Prostate gland (tissue), 2 donors: Measurements from ENCODE around the gene SRRM3. TPM values are rescaled to one million over a fixed set of nuclear protein-coding genes. Genes with fewer than 3 reads are reported as not detected.
A peak's percentile ranks its signal among the peaks of the same experiment; 100 is the strongest.
"Not testable (repeated sequence)": the region's sequence is repeated elsewhere in the genome, so short reads cannot be mapped to it uniquely, and the experiment has no call there.

Source experiments
- DNase-seq: peaks from one replicate; pipeline ENCODE4 v3.0.0-alpha.2; 2019; ENCODE audit warnings: low spot score
- H3K27ac ChIP-seq, 2 donors: fragments of 200-600 bp; sonication (generic); 2 replicates each; pipeline ENCODE4 v1.5.1; 2017 to 2019
- H3K27me3 ChIP-seq: fragments of 200-600 bp; sonication (generic); replicated peaks from 2 replicates; pipeline ENCODE4 v1.5.1; 2019; ENCODE audit not compliant: insufficient read depth
- H3K36me3 ChIP-seq, 2 donors: fragments of 200-600 bp; sonication (generic); 1 replicate in 1 of 2; 2 replicates in 1 of 2; pipeline versions ENCODE4 v1.5.1 to v1.8.1; 2017 to 2019
- H3K4me1 ChIP-seq: fragments of 200-600 bp; sonication (generic); replicated peaks from 2 replicates; pipeline ENCODE4 v1.5.1; 2019
- H3K4me3 ChIP-seq, 2 donors: fragments of 200-600 bp; sonication (generic); 2 replicates each; pipeline ENCODE4 v1.5.1; 2017 to 2019
- H3K9me3 ChIP-seq: fragments of 200-600 bp; sonication (generic); 2 replicates; pipeline ENCODE4 v1.5.1; 2017
- CTCF ChIP-seq, 4 experiments: fragments of 200-600 bp in 2 of 4; fragments of 450-650 bp in 2 of 4; sonication (generic) in 2 of 4; IDR thresholded peaks; 1 replicate in 3 of 4; 2 replicates in 1 of 4; pipeline ENCODE4 v1.5.1; 2016 to 2019; ENCODE audit warnings: antibody characterized with exemption in 4 of 4, mild to moderate bottlenecking in 2 of 4, moderate library complexity in 2 of 4
- POLR2A ChIP-seq: fragments of 450-650 bp; IDR thresholded peaks from one replicate; pipeline ENCODE4 v1.6.1; 2016; ENCODE audit warnings: antibody characterized with exemption, mild to moderate bottlenecking
- POLR2AphosphoS5 ChIP-seq: sonication (generic); formaldehyde crosslinking; IDR thresholded peaks from one replicate; pipeline ENCODE4 v1.6.1; 2017; ENCODE audit warnings: antibody characterized with exemption
- WGBS: methylation state at CpG from one replicate; pipeline ENCODE4 v1.1.5; 2018; 5-methylcytosine and 5-hydroxymethylcytosine counted together
- intact Hi-C: fragments of 100-400 bp; cut with DNase I; formaldehyde crosslinking; loops from one replicate; pipeline ENCODE4 v1.14.2; 2022
- total RNA-seq, 2 donors: library from RNA; depleted of rRNA; stranded (reverse); fragments of >200 nt; gene quantifications; one replicate each; pipeline ENCODE4 v1.1.0, GENCODE V29; 2016

The SRRM3 gene
- total RNA-seq, 2 donors from 2014 or later, result 3.1 to 6.8 TPM

GRCh38 chr7:76332078-76332477 lies 130.4 kb downstream of the SRRM3 start:
- 64% methylated on average over 9 of the region's 9 CpGs for WGBS
- Histone ChIP-seq H3K4me3 (no peak overlapping the region), H3K27ac (no peak overlapping the region), H3K27me3 (no peaks in the 10 kb centered on the region), H3K4me1 (no peaks in the 10 kb centered on the region), H3K9me3 (no peaks in the 10 kb centered on the region), H3K36me3 (no peaks in the 10 kb centered on the region)
- DNase-seq, result no peak
- intact Hi-C loops, result no loop called here
- TF ChIP-seq POLR2AphosphoS5 (no peak), POLR2A (no peak), CTCF (IDR thresholded peaks at IDR 0.05) (no peak)

GRCh38 chr7:76333511-76334101 lies 131.9 kb downstream of the SRRM3 start:
- no peak overlapping the region for H3K4me3 ChIP-seq
- no peak for DNase-seq
- TF ChIP-seq POLR2AphosphoS5 (peak; percentile 20), POLR2A (no peak)

GRCh38 chr7:76334320-76334967 lies 132.7 kb downstream of the SRRM3 start:
- no peaks in the 10 kb centered on the region for H3K9me3 ChIP-seq
- no peaks in the 10 kb centered on the region for H3K4me1 ChIP-seq
- H3K27ac ChIP-seq, result no peak overlapping the region
- WGBS, result 88% methylated on average over 6 of the region's 6 CpGs
- intact Hi-C loops, result no loop called here
- no peak for DNase-seq
- TF ChIP-seq POLR2A (no peak), POLR2AphosphoS5 (no peak), CTCF (IDR thresholded peaks at IDR 0.05) (no peak)
- no peak overlapping the region for H3K4me3 ChIP-seq
- H3K36me3 ChIP-seq, result no peaks in the 10 kb centered on the region
- H3K27me3 ChIP-seq, result no peaks in the 10 kb centered on the region

More at GRCh38 chr7:76333511-76334101, 131.9 kb downstream of the SRRM3 start:
- Histone ChIP-seq H3K27me3 (no peaks in the 10 kb centered on the region), H3K9me3 (no peaks in the 10 kb centered on the region), H3K4me1 (no peaks in the 10 kb centered on the region), H3K36me3 (no peaks in the 10 kb centered on the region), H3K27ac (no peak overlapping the region)
- intact Hi-C loops, result no loop called here
- WGBS, result 61% methylated on average over 14 of the region's 14 CpGs

GRCh38 chr7:76335417-76335816 lies 133.7 kb downstream of the SRRM3 start:
- DNase-seq, H3K27me3 ChIP-seq, H3K4me1 ChIP-seq, H3K9me3 ChIP-seq, H3K27ac ChIP-seq, H3K36me3 ChIP-seq, intact Hi-C loops, H3K4me3 ChIP-seq: not testable (repeated sequence)
- 95% methylated on average over 2 of the region's 2 CpGs for WGBS

- H3K4me3 ChIP-seq, result no peak overlapping the region
- intact Hi-C loops, result no loop called here
- H3K27ac ChIP-seq, result no peak overlapping the region
- no peak for DNase-seq
- TF ChIP-seq POLR2A, result no peak
- no peak for TF ChIP-seq CTCF (IDR thresholded peaks at IDR 0.05)
- no peak for TF ChIP-seq POLR2AphosphoS5
- H3K9me3 ChIP-seq, result no peaks in the 10 kb centered on the region
- H3K36me3 ChIP-seq, result no peaks in the 10 kb centered on the region
- H3K27me3 ChIP-seq, result no peaks in the 10 kb centered on the region
- no peaks in the 10 kb centered on the region for H3K4me1 ChIP-seq
These were observed 134.4 kb downstream of the SRRM3 start for GRCh38 chr7:76336094-76336493.

Other genes starting within 250 kb of the SRRM3 start
- gene TMEM120A, start 207.3 kb upstream of the SRRM3 start, total RNA-seq, result 10 to 100 TPM; 20.2 to 40.8 TPM
- gene STYXL1, start 153.9 kb upstream of the SRRM3 start, total RNA-seq, result 10 to 100 TPM; 29.8 to 94.5 TPM
- gene MDH2, start 153.8 kb upstream of the SRRM3 start, total RNA-seq, result 100 to 1,000 TPM; 116 to 117 TPM
- gene HSPB1, start 100.8 kb downstream of the SRRM3 start, total RNA-seq, result 100 to 1,000 TPM; 781 to 833 TPM
- gene YWHAG, start 157.1 kb downstream of the SRRM3 start, total RNA-seq, result 10 to 100 TPM; 49.1 to 80.2 TPM
- gene SSC4D, start 207.8 kb downstream of the SRRM3 start, total RNA-seq, result 1 to 10 TPM in 1 of 2 donors, not detected in 1; 1.0 TPM
- 1 to 10 TPM in 1 of 2 donors, under 1 TPM in 1; 0.80 to 4.5 TPM for gene ZP3, start 223.1 kb downstream of the SRRM3 start, total RNA-seq